Ovary (tissue), 9 donors: ENCODE results near the gene SMAD9. TPM values are rescaled to one million over a fixed set of nuclear protein-coding genes. Genes with fewer than 3 reads are reported as not detected.

Source experiments
- DNase-seq, 5 donors: peaks; one replicate each; pipeline ENCODE4 v3.0.0-alpha.2; 2019 to 2020
- H3K27ac ChIP-seq, 2 donors: fragments of 200-600 bp; one replicate each; pipeline versions ENCODE4 v1.5.1 to v1.8.0; 2019 to 2022
- H3K27me3 ChIP-seq: fragments of 200-600 bp; one replicate; pipeline ENCODE4 v1.8.0; 2022
- H3K36me3 ChIP-seq: fragments of 200-600 bp; sonication (generic); one replicate; pipeline ENCODE4 v1.5.1; 2019
- H3K4me1 ChIP-seq: one replicate; pipeline ENCODE4 v1.8.1; 2013; ENCODE audit warnings: mild to moderate bottlenecking, moderate library complexity; ENCODE audit not compliant: insufficient read depth
- H3K4me3 ChIP-seq: fragments of 200-600 bp; sonication (generic); one replicate; pipeline ENCODE4 v1.5.1; 2017
- H3K9me3 ChIP-seq, 2 donors: fragments of 200-600 bp in 1 of 2; sonication (generic) in 1 of 2; one replicate each; pipeline versions ENCODE4 v1.5.1 to v1.8.1; 2013 to 2019; ENCODE audit warnings: mild to moderate bottlenecking in 1 of 2, moderate library complexity in 1 of 2
- EP300 ChIP-seq: sonication (generic); formaldehyde crosslinking; IDR thresholded peaks from one replicate; pipeline ENCODE4 v1.6.1; 2017; ENCODE audit warnings: antibody characterized with exemption
- POLR2A ChIP-seq: fragments of 450-650 bp; IDR thresholded peaks from one replicate; pipeline ENCODE4 v1.6.1; 2017; ENCODE audit warnings: antibody characterized with exemption, mild to moderate bottlenecking, moderate library complexity
- WGBS, 3 donors: extraction: QIAGEN DNeasy Blood & Tissue Kit in 1 of 3; methylation state at CpG; one replicate each; pipeline versions ENCODE4 v1.1.5 to v1.1.7; 2013 to 2017; 5-methylcytosine and 5-hydroxymethylcytosine counted together
- intact Hi-C, 4 donors: fragments of 100-400 bp; cut with DNase I; formaldehyde crosslinking; loops; one replicate each; pipeline versions ENCODE4 v1.11.0 to v1.15.1; 2022 to 2023
- polyA plus RNA-seq, 2 donors: library from polyadenylated mRNA; stranded (reverse); fragments of 200-250 nt in 1 of 2; fragments of 350-450 nt in 1 of 2; fragmentation: Illumina TruSeq in 1 of 2; extraction: RNeasy Lipid Tissue Mini Kit (QIAGEN cat#74804) in 1 of 2; gene quantifications; one replicate each; pipeline ENCODE4 v1.2.3, GENCODE V29; 2013 to 2014
- total RNA-seq, 7 donors: library from RNA; depleted of rRNA in 2 of 7; stranded (reverse); fragments of >200 nt in 2 of 7; fragmentation: NEBNext Ultra II Directional in 3 of 7; extraction: Animal tissue kit (Norgen Biotek cat#: 25700) in 3 of 7; gene quantifications; one replicate each; pipeline versions ENCODE4 v1.1.0 to v1.2.4, GENCODE V29; 2016 to 2023
- TF ChIP-seq, protein P1 (sequence below), 3 donors: fragments of 450-650 bp in 2 of 3; fragments of 200-600 bp in 1 of 3; IDR thresholded peaks; one replicate each; pipeline versions ENCODE4 v1.5.1 to v1.8.0; 2016 to 2022; ENCODE audit warnings: antibody characterized with exemption in 3 of 3, mild to moderate bottlenecking in 1 of 3
- donor health status: DM: no; HTN: no; CAD: no; lungs with moderate emphysema.
- donor health status: DM: no; HTN: no; CAD: no.
- donor health status: Bipolar disorder and iron deficiency.
- donor health status: DM: yes; HTN: yes; CAD: no.
- donor health status: DM: no; HTN: no; CAD: no.
- donor health status: DM: yes; HTN: yes; CAD: no.

SMAD9 gene
- total and polyA plus RNA-seq, 9 donors = 7.6 to 26.5 (median 11.7) TPM

- Histone ChIP-seq H3K4me3 (no peak overlapping the region), H3K9me3 (no peaks in the 10 kb centered on the region), H3K27me3 (no peaks in the 10 kb centered on the region), H3K36me3 (no peaks in the 10 kb centered on the region), H3K4me1 (no peaks in the 10 kb centered on the region), H3K27ac (no peak overlapping the region)
- no peak for TF ChIP-seq POLR2A
- TF ChIP-seq EP300 = no peak
- TF ChIP-seq, protein P1, sequence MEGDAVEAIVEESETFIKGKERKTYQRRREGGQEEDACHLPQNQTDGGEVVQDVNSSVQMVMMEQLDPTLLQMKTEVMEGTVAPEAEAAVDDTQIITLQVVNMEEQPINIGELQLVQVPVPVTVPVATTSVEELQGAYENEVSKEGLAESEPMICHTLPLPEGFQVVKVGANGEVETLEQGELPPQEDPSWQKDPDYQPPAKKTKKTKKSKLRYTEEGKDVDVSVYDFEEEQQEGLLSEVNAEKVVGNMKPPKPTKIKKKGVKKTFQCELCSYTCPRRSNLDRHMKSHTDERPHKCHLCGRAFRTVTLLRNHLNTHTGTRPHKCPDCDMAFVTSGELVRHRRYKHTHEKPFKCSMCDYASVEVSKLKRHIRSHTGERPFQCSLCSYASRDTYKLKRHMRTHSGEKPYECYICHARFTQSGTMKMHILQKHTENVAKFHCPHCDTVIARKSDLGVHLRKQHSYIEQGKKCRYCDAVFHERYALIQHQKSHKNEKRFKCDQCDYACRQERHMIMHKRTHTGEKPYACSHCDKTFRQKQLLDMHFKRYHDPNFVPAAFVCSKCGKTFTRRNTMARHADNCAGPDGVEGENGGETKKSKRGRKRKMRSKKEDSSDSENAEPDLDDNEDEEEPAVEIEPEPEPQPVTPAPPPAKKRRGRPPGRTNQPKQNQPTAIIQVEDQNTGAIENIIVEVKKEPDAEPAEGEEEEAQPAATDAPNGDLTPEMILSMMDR (IDR thresholded peaks at IDR 0.05) = no peak
- 70 to 82% (median 72%) methylated on average over 3 of the region's 3 CpGs for WGBS, 3 donors
- intact Hi-C loops = no loop called here
- DNase-seq = no peak
These were observed 4.0 kb upstream of the SMAD9 start for GRCh38 chr13:36924001-36924400.

GRCh38 chr13:36921631-36922301 lies 1.7 kb upstream of the SMAD9 start:
- Histone ChIP-seq H3K4me3 (no peak overlapping the region), H3K9me3 (no peaks in the 10 kb centered on the region), H3K36me3 (no peaks in the 10 kb centered on the region), H3K4me1 (peaks cover 1% of the 10 kb centered on the region), H3K27ac (no peak overlapping the region), H3K27me3 (no peaks in the 10 kb centered on the region)
- TF ChIP-seq, protein P1 (IDR thresholded peaks at IDR 0.05) = no peak
- TF ChIP-seq POLR2A (no peak), EP300 (no peak)
- no peak for DNase-seq
- 80 to 83% (median 81%) methylated on average over 10 of the region's 10 CpGs for WGBS, 3 donors
- intact Hi-C loops = no loop called here

DNA sequence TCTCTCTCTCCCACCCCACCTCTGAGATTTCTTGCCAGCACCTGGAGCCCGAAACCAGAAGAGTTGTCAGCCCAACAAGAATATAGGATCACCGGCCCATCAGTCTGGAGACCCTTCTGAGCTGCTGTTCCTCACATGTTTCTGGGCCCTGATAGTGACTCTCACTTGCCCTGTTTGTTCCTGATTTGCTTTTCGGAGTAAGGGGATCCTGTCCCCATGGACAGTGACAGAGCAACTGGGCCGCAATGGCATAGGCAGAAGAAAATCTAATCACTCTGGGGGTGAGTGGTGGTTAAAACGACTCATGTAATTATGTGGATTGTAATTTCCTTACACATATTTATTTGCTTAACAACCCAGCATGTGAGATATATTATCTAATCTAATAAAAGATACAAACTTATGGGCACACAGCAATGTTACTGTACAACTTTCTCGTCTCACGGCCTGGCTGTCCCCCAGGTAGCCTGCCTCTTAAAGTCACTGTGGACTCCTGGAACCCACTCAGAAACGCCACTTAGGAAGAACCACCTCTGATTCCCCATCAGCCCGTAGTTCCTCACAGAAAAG lies 663 bp upstream of the SMAD9 start:
- peak overlapping the region; percentile 63 for H3K4me3 ChIP-seq
- H3K27ac ChIP-seq = peak overlapping the region; percentile 10 to 54
- intact Hi-C loops = no loop called here
- H3K4me1 ChIP-seq = peaks cover 3% of the 10 kb centered on the region
- H3K27me3 ChIP-seq = no peaks in the 10 kb centered on the region
- TF ChIP-seq, protein P1 (IDR thresholded peaks at IDR 0.05) = no peak
- TF ChIP-seq POLR2A (no peak), EP300 (no peak)
- no peaks in the 10 kb centered on the region for H3K36me3 ChIP-seq
- DNase-seq = no peak
- 51 to 56% (median 51%) methylated on average over 9 of the region's 9 CpGs for WGBS, 3 donors
- H3K9me3 ChIP-seq = no peaks in the 10 kb centered on the region

DNA sequence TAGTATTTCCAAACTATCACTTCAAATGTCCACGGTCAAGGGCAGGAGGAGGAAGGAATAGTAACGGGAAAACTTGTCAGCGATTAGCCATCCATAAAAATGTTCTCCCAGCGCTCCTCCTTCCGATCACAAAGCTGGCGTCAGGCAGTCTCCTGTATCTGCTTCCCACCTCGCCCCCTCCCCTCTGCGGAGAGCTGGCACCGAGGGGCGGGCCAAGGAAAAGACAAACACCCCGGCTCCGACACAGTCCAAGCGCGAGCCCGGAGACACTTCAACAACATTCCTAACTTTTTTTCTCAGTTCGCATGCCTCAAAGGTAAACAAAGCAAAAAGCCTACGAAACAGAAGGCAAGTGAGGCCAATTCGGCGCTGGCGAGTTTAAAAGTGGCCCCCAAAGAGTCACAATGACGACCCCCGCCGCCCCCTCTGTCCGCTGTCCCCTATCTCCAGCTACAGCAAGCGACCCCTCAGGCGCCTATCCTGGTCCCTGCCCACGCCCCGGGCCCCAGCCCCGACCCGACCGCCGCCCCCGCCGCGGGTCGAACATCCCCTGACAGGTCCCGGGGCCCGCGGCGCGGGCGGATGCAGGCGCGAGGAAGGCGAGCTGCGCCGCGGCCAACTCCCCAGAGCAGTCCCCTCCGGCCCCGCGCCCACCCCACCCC lies 736 bp downstream of the SMAD9 start:
- 0 to 1% (median 0%) methylated on average over 25 to 51 of the region's 51 CpGs for WGBS, 3 donors
- no peaks in the 10 kb centered on the region for H3K9me3 ChIP-seq
- no peaks in the 10 kb centered on the region for H3K36me3 ChIP-seq
- H3K4me3 ChIP-seq = peak overlapping the region; percentile 63
- TF ChIP-seq POLR2A (no peak), EP300 (no peak)
- TF ChIP-seq, protein P1 (IDR thresholded peaks at IDR 0.05) = no peak
- no peaks in the 10 kb centered on the region for H3K27me3 ChIP-seq
- peaks cover 3% of the 10 kb centered on the region for H3K4me1 ChIP-seq
- peak overlapping the region; percentile 57 to 75 for H3K27ac ChIP-seq
- DNase-seq = peak; percentile 33 to 59 (median 54)
- intact Hi-C loops = no loop called here
